Mucosa of descending colon (tissue), 3 donors: ENCODE measurements around the gene INAVA. TPM values are rescaled to one million over a fixed set of nuclear protein-coding genes. Genes with fewer than 3 reads are reported as not detected.

Experiments
- ATAC-seq: fragments of 200-7000 bp; cut with Tn5 transposase; one replicate; pipeline ENCODE4 v1.9.1; 2020; ENCODE audit warnings: mild to moderate bottlenecking, moderate library complexity
- DNase-seq, 3 donors: peaks; one replicate each; pipeline ENCODE4 v3.0.0-alpha.2; 2020
- H3K36me3 ChIP-seq: fragments of 200-600 bp; one replicate; pipeline ENCODE4 v1.8.0; 2021; ENCODE audit warnings: low read depth, mild to moderate bottlenecking
- H3K4me1 ChIP-seq: fragments of 200-600 bp; one replicate; pipeline ENCODE4 v1.8.0; 2021; ENCODE audit warnings: low read depth, mild to moderate bottlenecking
- H3K4me3 ChIP-seq: fragments of 200-600 bp; one replicate; pipeline ENCODE4 v1.8.0; 2021; ENCODE audit warnings: mild to moderate bottlenecking
- H3K9me3 ChIP-seq: fragments of 200-600 bp; one replicate; pipeline ENCODE4 v1.8.0; 2021; ENCODE audit warnings: mild to moderate bottlenecking
- CTCF ChIP-seq: fragments of 200-600 bp; IDR thresholded peaks from one replicate; pipeline ENCODE4 v1.8.0; 2022; ENCODE audit warnings: antibody characterized with exemption, mild to moderate bottlenecking
- intact Hi-C, 2 donors: fragments of 100-400 bp; cut with DNase I in 1 of 2; cut with micrococcal nuclease in 1 of 2; formaldehyde crosslinking; loops; one replicate each; pipeline versions ENCODE4 v1.11.0 to v1.11.1; 2022; cut with DNase I, micrococcal nuclease
- total RNA-seq, 3 donors: library from RNA; stranded (reverse); fragmentation: NEBNext Ultra II Directional in 2 of 3; extraction: Animal tissue kit (Norgen Biotek cat#: 25700) in 2 of 3; gene quantifications; one replicate each; pipeline versions ENCODE4 v1.2.1 to v1.2.4, GENCODE V29; 2021 to 2023
- donor health status: DM: no; HTN: no; CAD: no; lungs with moderate emphysema.
- donor health status: DM: no; HTN: no; CAD: no.
- donor health status: DM: no; HTN: yes; CAD: no.

The INAVA gene
- total RNA-seq, 3 donors from 2014 or later, result 82.0 to 238 (median 171) TPM

DNA sequence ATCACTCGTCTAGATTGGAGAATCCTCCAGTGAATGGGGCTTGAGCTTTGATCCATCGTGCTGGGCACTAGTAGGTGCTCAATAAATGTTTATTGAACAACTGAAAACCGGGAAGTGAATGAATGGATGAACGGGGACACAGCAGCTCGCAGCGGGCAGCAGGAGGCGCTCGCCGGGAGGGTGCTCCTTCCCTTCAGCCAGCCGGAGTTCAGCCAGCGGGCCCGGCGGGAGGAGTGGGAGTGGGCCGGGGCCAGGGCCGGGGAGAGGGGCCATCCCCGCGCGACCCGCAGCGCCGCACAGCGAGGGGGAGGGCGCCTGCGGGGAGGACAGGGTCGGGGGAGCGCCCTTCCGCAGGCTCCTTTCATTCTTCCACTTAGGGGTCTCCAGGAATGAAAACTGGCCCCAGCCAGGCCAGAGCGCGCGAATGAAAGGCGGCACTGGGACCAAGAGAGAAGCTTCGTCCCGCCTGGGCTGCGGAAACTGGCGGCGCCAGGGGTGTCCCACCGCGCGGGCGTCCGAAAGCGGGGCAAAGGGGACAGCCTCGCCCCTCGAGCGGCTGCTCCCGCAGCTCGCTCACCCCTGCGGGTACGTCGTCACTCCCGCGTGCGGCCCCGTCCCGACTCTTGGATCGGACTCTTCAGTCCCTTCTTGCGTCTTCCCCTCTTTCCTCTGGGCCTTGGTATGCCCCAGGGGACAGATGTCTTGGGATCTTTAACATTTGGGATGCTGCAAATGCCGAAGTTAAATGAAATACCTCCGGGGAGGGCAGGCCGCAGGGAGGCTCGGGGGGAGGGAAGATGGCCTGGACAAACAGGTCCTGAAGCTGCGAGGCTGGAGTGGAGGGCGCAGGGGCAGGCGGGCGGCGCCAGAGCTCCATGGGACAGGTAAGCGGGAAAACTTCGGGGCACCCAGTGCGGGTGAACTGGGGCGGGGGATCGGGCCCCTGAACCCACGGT lies 3.6 kb upstream of the INAVA start:
- Histone ChIP-seq H3K36me3 (no peaks in the 10 kb centered on the region), H3K4me3 (peak overlapping the region; percentile 19), H3K9me3 (no peaks in the 10 kb centered on the region), H3K4me1 (peaks cover 18% of the 10 kb centered on the region)
- ATAC-seq (peak; percentile 57), DNase-seq (peak; percentile 61 to 80 (median 78))
- peak; percentile 26 for TF ChIP-seq CTCF
- intact Hi-C loops, result no loop called here

GRCh38 chr1:200891774-200892157 lies 2.9 kb upstream of the INAVA start:
- Histone ChIP-seq H3K4me3 (peak overlapping the region; percentile 19), H3K9me3 (no peaks in the 10 kb centered on the region), H3K36me3 (no peaks in the 10 kb centered on the region), H3K4me1 (peaks cover 18% of the 10 kb centered on the region)
- DNase-seq (peak in 2 of 3 donors; percentile 59 to 64), ATAC-seq (no peak)
- intact Hi-C loops, result no loop called here
- no peak for TF ChIP-seq CTCF

GRCh38 chr1:200892546-200892945 lies 2.2 kb upstream of the INAVA start:
- Histone ChIP-seq H3K4me1 (peaks cover 24% of the 10 kb centered on the region), H3K36me3 (no peaks in the 10 kb centered on the region), H3K9me3 (no peaks in the 10 kb centered on the region), H3K4me3 (no peak overlapping the region)
- ATAC-seq (no peak), DNase-seq (no peak)
- intact Hi-C loops, result no loop called here
- no peak for TF ChIP-seq CTCF

DNA sequence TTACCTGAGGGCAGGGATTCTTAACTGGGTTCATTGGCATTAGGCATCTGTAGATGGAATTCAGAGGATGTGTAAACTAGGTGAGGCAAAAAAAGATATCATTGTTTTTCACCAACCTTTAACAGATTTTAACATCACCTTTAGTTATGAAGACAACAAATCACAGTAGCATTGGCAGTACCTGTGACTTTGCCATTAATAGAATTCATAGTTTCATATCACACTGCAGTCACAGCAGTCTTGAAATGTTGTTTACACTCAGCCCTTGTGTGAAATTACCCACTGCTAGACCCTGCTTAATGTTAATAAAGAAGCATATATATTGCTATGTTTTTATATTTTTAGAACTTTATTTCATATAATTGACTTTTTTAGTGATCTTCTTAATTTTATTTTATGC lies 1.7 kb upstream of the INAVA start:
- TF ChIP-seq CTCF, result no peak
- peaks cover 28% of the 10 kb centered on the region for H3K4me1 ChIP-seq
- no peaks in the 10 kb centered on the region for H3K9me3 ChIP-seq
- intact Hi-C loops, result no loop called here
- ATAC-seq, result no peak
- no peaks in the 10 kb centered on the region for H3K36me3 ChIP-seq
- no peak for DNase-seq
- H3K4me3 ChIP-seq, result no peak overlapping the region

- intact Hi-C loops, result no loop called here
- no peaks in the 10 kb centered on the region for H3K36me3 ChIP-seq
- ATAC-seq (peak; percentile 18), DNase-seq (peak in 2 of 3 donors; percentile 58 to 70)
- no peaks in the 10 kb centered on the region for H3K9me3 ChIP-seq
- H3K4me3 ChIP-seq, result no peak overlapping the region
- H3K4me1 ChIP-seq, result peaks cover 33% of the 10 kb centered on the region
- TF ChIP-seq CTCF, result no peak
Measured at GRCh38 chr1:200893411-200893901, 1.2 kb upstream of the INAVA start.
